K562 (cell line): ENCODE measurements around the gene TMEM132C.

Experiments used
- CTCF ChIP-seq, 3 experiments: IDR thresholded peaks in 2 of 3; conservative IDR thresholded peaks in 1 of 3; 2 replicates each; pipeline ENCODE4 v1.5.1; 2011 to 2012; ENCODE audit warnings: low read length in 3 of 3, mild to moderate bottlenecking in 3 of 3, control low read depth in 2 of 3, improper control_type of control experiment in 1 of 3, inconsistent platforms in 1 of 3, low read depth in 1 of 3, mixed read lengths in 1 of 3, moderate library complexity in 1 of 3; ENCODE audit not compliant: insufficient read depth in 2 of 3
- MAZ ChIP-seq, 2 experiments: fragments of 450-650 bp in 1 of 2; sonication (generic) in 1 of 2; formaldehyde crosslinking; IDR thresholded peaks in 1 of 2; conservative IDR thresholded peaks in 1 of 2; 2 replicates each; pipeline versions ENCODE4 v1.4.0 to v1.5.0; 2020; ENCODE audit warnings: mild to moderate bottlenecking in 1 of 2, missing genetic modification reagents in 1 of 2
- POLR2A ChIP-seq: fragments of 450-650 bp; conservative IDR thresholded peaks from 2 replicates; pipeline ENCODE4 v1.6.1; 2016
- SIX5 ChIP-seq, 2 experiments: IDR thresholded peaks; 2 replicates each; pipeline ENCODE4 v1.6.1; 2011; ENCODE audit warnings: low read length in 2 of 2, borderline replicate concordance in 1 of 2, low read depth in 1 of 2, mild to moderate bottlenecking in 1 of 2, moderate library complexity in 1 of 2; ENCODE audit not compliant: insufficient read depth in 1 of 2

DNA sequence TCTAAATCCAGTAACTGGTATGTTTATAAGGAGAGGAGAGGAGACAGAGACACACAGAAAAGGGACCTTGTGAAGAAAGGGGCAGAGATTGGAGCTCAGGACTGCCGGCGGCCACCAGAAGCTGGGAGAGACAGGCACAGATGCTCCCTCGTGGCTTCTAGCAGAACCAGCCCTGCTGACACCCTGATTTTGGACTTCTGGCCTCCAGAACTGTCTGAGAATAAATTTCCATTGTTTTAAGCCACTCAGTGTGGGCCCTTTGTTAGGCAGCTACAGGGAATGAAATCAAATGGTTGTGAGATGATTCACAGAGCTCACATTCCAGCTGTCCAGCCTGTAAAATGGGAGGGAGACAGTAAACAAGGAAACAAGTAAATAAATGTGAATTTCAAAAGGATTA, 47.6 kb downstream of the TMEM132C start:
- TF ChIP-seq MAZ (CRISPR knock-in tag; conservative IDR thresholded peaks at IDR 0.05 in 1 of 2, IDR thresholded peaks at IDR 0.05 in 1 of 2) = no peak
- no peak for TF ChIP-seq POLR2A
- TF ChIP-seq CTCF (IDR thresholded peaks at IDR 0.05 in 2 of 3, conservative IDR thresholded peaks at IDR 0.05 in 1 of 3; ENCODE audit: insufficient read depth in 2 of 3, low read depth in 1 of 3, low read length in 3 of 3) = no peak
- TF ChIP-seq SIX5 (IDR thresholded peaks at IDR 0.05; ENCODE audit: borderline replicate concordance in 1 of 2, insufficient read depth in 1 of 2, low read depth in 1 of 2, low read length in 2 of 2) = no peak
